Measurements from ENCODE around the gene FDX2. TPM values are rescaled to one million over a fixed set of nuclear protein-coding genes. Genes with fewer than 3 reads are reported as not detected.

The FDX2 gene
- 11.9 and 12.2 TPM in 2 replicates for polyA plus RNA-seq (2013)

DNA sequence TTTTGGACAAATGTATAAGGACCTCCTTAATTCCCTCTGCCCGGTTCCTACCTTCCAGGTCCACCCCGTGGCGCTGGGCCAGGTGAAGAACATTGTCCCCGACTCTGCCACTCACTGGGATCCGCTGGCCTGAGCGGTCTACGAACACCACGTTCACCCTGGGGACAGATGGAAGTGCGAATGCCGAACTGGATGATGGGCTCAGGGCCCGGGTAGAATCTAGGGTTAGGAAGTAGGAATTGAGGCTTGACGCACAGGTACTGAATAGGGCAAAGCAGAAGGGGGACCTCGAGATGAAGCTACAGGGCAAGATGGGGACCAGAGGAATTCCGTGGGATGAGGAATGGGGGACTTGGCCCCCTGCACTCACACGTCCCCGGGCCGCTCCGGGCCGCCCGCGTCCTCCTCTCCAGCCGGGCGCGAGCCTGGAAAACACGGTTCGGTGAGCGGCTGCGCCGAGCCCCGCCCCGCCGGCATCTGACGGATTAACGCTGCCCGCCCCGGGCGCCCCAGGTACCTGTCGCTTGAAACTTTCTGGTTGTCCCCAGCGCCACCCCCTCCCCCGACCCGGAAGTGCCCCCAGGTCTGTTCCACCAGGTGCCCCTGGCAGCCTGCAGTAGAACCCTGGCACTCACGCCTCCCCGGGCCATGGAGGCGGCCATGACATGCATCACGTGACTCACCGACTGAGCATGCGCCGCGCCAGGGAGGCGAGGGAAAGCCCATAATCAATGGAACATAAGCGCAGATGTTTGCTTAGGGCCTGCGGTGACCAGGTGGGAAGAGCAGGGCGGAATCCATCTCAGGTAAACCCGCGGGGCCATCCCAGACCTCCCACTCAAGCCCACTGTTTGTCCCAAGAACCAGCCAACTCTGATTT, at the start of gene FDX2:
Gene FDX2, minus strand, starts transcription at position 681 of the 880 bp plus-strand sequence. Its CDS starts 19 bp downstream, at position 662.
- Histone ChIP-seq H3K4me1 (ENCODE audit: control insufficient read depth in 1 of 2, insufficient read depth in 2 of 2, low read length in 2 of 2) (peaks cover 0 to 3% of the 10 kb centered on the region in 2 experiments), H3K36me3 (ENCODE audit: control insufficient read depth in 1 of 2, insufficient read depth in 2 of 2, low read length in 2 of 2) (peaks cover 35 to 38% of the 10 kb centered on the region in 2 experiments), H4K12ac (ENCODE audit: low read depth, low read length) (peak within 1 kb of the TSS; percentile 95), H2BK12ac (ENCODE audit: low read length) (peak within 1 kb of the TSS; percentile 45), H2AFZ (ENCODE audit: insufficient read depth, low read length, poor library complexity) (peak within 1 kb of the TSS; percentile 97), H3K4me3 (ENCODE audit: low read depth, low read length) (peak within 1 kb of the TSS; percentile 78), H4K8ac (ENCODE audit: low read depth, low read length) (peak within 1 kb of the TSS; percentile 92), H3K9ac (ENCODE audit: low read length) (peak within 1 kb of the TSS; percentile 50), H2AK5ac (ENCODE audit: low read length) (peak within 1 kb of the TSS; percentile 81), H3K79me1 (ENCODE audit: low read length) (peaks cover 6% of the 10 kb centered on the region), H3K4me2 (ENCODE audit: low read length) (peak within 1 kb of the TSS; percentile 77), H3K18ac (ENCODE audit: low read length) (peak within 1 kb of the TSS; percentile 75), H3K27me3 (ENCODE audit: insufficient read depth, low read length) (no peaks in the 10 kb centered on the region), H3K23ac (ENCODE audit: low read length) (no peak within 1 kb of the TSS), H3K9me3 (ENCODE audit: insufficient read depth, low read depth, low read length) (no peaks in the 10 kb centered on the region), H3K14ac (ENCODE audit: low read length) (peak within 1 kb of the TSS; percentile 90), H2BK120ac (ENCODE audit: insufficient read depth, low read length, poor library complexity) (peak within 1 kb of the TSS; percentile 74), H3K4ac (ENCODE audit: low read depth, low read length) (peak within 1 kb of the TSS; percentile 64), H3K79me2 (ENCODE audit: control insufficient read depth, insufficient read depth, low read length, poor library complexity) (peaks cover 6% of the 10 kb centered on the region), H2BK5ac (ENCODE audit: low read depth, low read length, poor library complexity) (peak within 1 kb of the TSS; percentile 46), H3K27ac (ENCODE audit: low read depth, low read length) (no peak within 1 kb of the TSS), H4K91ac (ENCODE audit: low read depth, low read length) (peak within 1 kb of the TSS; percentile 55)
- WGBS (ENCODE audit: extremely low coverage, insufficient coverage, insufficient read length), result no CpG with 5 or more reads among the region's 55 CpGs
- DNase-seq, result peak; percentile 85 to 93

DNA sequence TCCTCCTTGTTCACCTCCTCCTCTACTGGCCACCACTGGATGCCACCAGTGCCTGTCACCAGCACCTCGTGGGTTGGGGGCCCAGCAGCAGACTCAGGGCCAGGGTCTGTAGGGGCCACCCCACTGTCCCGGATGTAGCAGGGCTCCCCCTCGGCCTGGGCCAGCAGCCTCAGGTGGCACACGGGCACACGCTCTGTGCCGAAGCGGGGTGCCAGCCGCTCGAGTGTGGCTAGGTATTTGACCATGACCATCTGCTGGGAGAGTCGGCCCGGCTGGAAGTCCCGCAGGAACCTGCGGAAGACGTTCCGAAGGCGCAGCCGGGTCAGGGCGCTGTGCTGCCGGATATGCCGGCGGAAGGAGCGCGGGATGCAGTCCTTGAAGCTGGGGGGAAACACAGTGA, 49.7 kb upstream of the FDX2 start:
- Histone ChIP-seq H2BK120ac (ENCODE audit: insufficient read depth, low read length, poor library complexity) (no peak overlapping the region), H2AFZ (ENCODE audit: insufficient read depth, low read length, poor library complexity) (no peak overlapping the region), H3K18ac (ENCODE audit: low read length) (no peak overlapping the region), H3K27me3 (ENCODE audit: insufficient read depth, low read length) (no peaks in the 10 kb centered on the region), H4K91ac (ENCODE audit: low read depth, low read length) (no peak overlapping the region), H2BK5ac (ENCODE audit: low read depth, low read length, poor library complexity) (no peak overlapping the region), H3K9ac (ENCODE audit: low read length) (no peak overlapping the region), H3K4me3 (ENCODE audit: low read depth, low read length) (no peak overlapping the region), H3K4me1 (ENCODE audit: control insufficient read depth in 1 of 2, insufficient read depth in 2 of 2, low read length in 2 of 2) (no peaks in the 10 kb centered on the region), H2AK5ac (ENCODE audit: low read length) (no peak overlapping the region), H4K12ac (ENCODE audit: low read depth, low read length) (no peak overlapping the region), H3K4me2 (ENCODE audit: low read length) (no peak overlapping the region), H2BK12ac (ENCODE audit: low read length) (no peak overlapping the region), H3K79me1 (ENCODE audit: low read length) (no peaks in the 10 kb centered on the region), H3K14ac (ENCODE audit: low read length) (no peak overlapping the region), H3K27ac (ENCODE audit: low read depth, low read length) (no peak overlapping the region), H3K79me2 (ENCODE audit: control insufficient read depth, insufficient read depth, low read length, poor library complexity) (no peaks in the 10 kb centered on the region), H3K4ac (ENCODE audit: low read depth, low read length) (no peak overlapping the region), H3K36me3 (ENCODE audit: control insufficient read depth in 1 of 2, insufficient read depth in 2 of 2, low read length in 2 of 2) (peaks cover 61 to 70% of the 10 kb centered on the region in 2 experiments), H4K8ac (ENCODE audit: low read depth, low read length) (no peak overlapping the region), H3K9me3 (ENCODE audit: insufficient read depth, low read depth, low read length) (peaks cover 4% of the 10 kb centered on the region), H3K23ac (ENCODE audit: low read length) (no peak overlapping the region)
- WGBS (ENCODE audit: extremely low coverage, insufficient coverage, insufficient read length), result no CpG with 5 or more reads among the region's 23 CpGs
- no peak for DNase-seq

- peaks cover 63 to 70% of the 10 kb centered on the region in 2 experiments for H3K36me3 ChIP-seq (ENCODE audit: control insufficient read depth in 1 of 2, insufficient read depth in 2 of 2, low read length in 2 of 2)
- H3K14ac ChIP-seq (ENCODE audit: low read length), result no peak overlapping the region
- H3K4me2 ChIP-seq (ENCODE audit: low read length), result no peak overlapping the region
- H2BK12ac ChIP-seq (ENCODE audit: low read length), result no peak overlapping the region
- H3K27ac ChIP-seq (ENCODE audit: low read depth, low read length), result no peak overlapping the region
- no peak overlapping the region for H2AK5ac ChIP-seq (ENCODE audit: low read length)
- no peak overlapping the region for H4K12ac ChIP-seq (ENCODE audit: low read depth, low read length)
- WGBS (ENCODE audit: extremely low coverage, insufficient coverage, insufficient read length), result no CpG with 5 or more reads among the region's 19 CpGs
- H3K27me3 ChIP-seq (ENCODE audit: insufficient read depth, low read length), result no peaks in the 10 kb centered on the region
- H3K9me3 ChIP-seq (ENCODE audit: insufficient read depth, low read depth, low read length), result peaks cover 4% of the 10 kb centered on the region
- DNase-seq, result no peak
- H3K4ac ChIP-seq (ENCODE audit: low read depth, low read length), result no peak overlapping the region
- H3K9ac ChIP-seq (ENCODE audit: low read length), result no peak overlapping the region
- no peak overlapping the region for H3K18ac ChIP-seq (ENCODE audit: low read length)
- no peaks in the 10 kb centered on the region for H3K79me1 ChIP-seq (ENCODE audit: low read length)
- H3K4me3 ChIP-seq (ENCODE audit: low read depth, low read length), result no peak overlapping the region
- H3K4me1 ChIP-seq (ENCODE audit: control insufficient read depth in 1 of 2, insufficient read depth in 2 of 2, low read length in 2 of 2), result no peaks in the 10 kb centered on the region
- no peak overlapping the region for H4K91ac ChIP-seq (ENCODE audit: low read depth, low read length)
- no peaks in the 10 kb centered on the region for H3K79me2 ChIP-seq (ENCODE audit: control insufficient read depth, insufficient read depth, low read length, poor library complexity)
- no peak overlapping the region for H2BK120ac ChIP-seq (ENCODE audit: insufficient read depth, low read length, poor library complexity)
- H3K23ac ChIP-seq (ENCODE audit: low read length), result no peak overlapping the region
- H2AFZ ChIP-seq (ENCODE audit: insufficient read depth, low read length, poor library complexity), result no peak overlapping the region
- no peak overlapping the region for H2BK5ac ChIP-seq (ENCODE audit: low read depth, low read length, poor library complexity)
- no peak overlapping the region for H4K8ac ChIP-seq (ENCODE audit: low read depth, low read length)
These were observed 48.8 kb upstream of the FDX2 start for GRCh38 chr19:10364644-10365043.

DNA sequence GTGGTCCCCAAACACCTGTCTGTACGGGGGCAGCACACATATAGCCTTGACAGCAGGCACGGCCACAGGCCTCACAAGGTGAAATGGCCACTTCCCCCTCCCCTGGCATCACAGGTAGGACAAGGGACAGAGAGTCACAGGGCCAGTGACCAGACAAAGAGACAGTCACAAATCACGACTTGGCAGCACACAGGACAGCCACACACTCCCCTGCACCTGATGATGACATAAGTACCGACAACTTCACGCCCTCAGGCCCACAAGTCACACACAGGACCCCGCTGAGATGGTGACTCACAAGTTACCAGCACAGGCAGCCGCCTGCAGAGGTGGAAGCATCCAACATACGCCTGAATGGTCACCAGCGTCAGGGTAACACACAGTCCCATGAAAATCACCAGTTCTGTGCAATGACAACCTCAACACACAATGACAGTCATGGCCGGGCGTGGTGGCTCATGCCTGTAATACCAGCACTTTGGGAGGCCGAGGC, 48.0 kb upstream of the FDX2 start:
- H4K12ac ChIP-seq (ENCODE audit: low read depth, low read length), result no peak overlapping the region
- H2AK5ac ChIP-seq (ENCODE audit: low read length), result no peak overlapping the region
- H3K27me3 ChIP-seq (ENCODE audit: insufficient read depth, low read length), result no peaks in the 10 kb centered on the region
- no peak overlapping the region for H4K8ac ChIP-seq (ENCODE audit: low read depth, low read length)
- H3K27ac ChIP-seq (ENCODE audit: low read depth, low read length), result no peak overlapping the region
- H3K4ac ChIP-seq (ENCODE audit: low read depth, low read length), result no peak overlapping the region
- DNase-seq, result peak; percentile 29 to 73
- WGBS (ENCODE audit: extremely low coverage, insufficient coverage, insufficient read length), result no CpG with 5 or more reads among the region's 12 CpGs
- H2BK12ac ChIP-seq (ENCODE audit: low read length), result no peak overlapping the region
- H3K36me3 ChIP-seq (ENCODE audit: control insufficient read depth in 1 of 2, insufficient read depth in 2 of 2, low read length in 2 of 2), result peaks cover 65 to 70% of the 10 kb centered on the region in 2 experiments
- H3K79me2 ChIP-seq (ENCODE audit: control insufficient read depth, insufficient read depth, low read length, poor library complexity), result no peaks in the 10 kb centered on the region
- H3K4me3 ChIP-seq (ENCODE audit: low read depth, low read length), result no peak overlapping the region
- H3K14ac ChIP-seq (ENCODE audit: low read length), result no peak overlapping the region
- H3K4me1 ChIP-seq (ENCODE audit: control insufficient read depth in 1 of 2, insufficient read depth in 2 of 2, low read length in 2 of 2), result no peaks in the 10 kb centered on the region
- no peak overlapping the region for H2AFZ ChIP-seq (ENCODE audit: insufficient read depth, low read length, poor library complexity)
- no peak overlapping the region for H2BK120ac ChIP-seq (ENCODE audit: insufficient read depth, low read length, poor library complexity)
- no peak overlapping the region for H3K4me2 ChIP-seq (ENCODE audit: low read length)
- peaks cover 4% of the 10 kb centered on the region for H3K9me3 ChIP-seq (ENCODE audit: insufficient read depth, low read depth, low read length)
- H3K18ac ChIP-seq (ENCODE audit: low read length), result no peak overlapping the region
- no peak overlapping the region for H3K9ac ChIP-seq (ENCODE audit: low read length)
- H4K91ac ChIP-seq (ENCODE audit: low read depth, low read length), result no peak overlapping the region
- no peak overlapping the region for H3K23ac ChIP-seq (ENCODE audit: low read length)
- H2BK5ac ChIP-seq (ENCODE audit: low read depth, low read length, poor library complexity), result no peak overlapping the region
- no peaks in the 10 kb centered on the region for H3K79me1 ChIP-seq (ENCODE audit: low read length)
